Fibroblast of pulmonary artery (primary cell): Measurements from ENCODE around the gene TMEM215.

Experiments
- DNase-seq: peaks from one replicate; pipeline ENCODE4 v3.0.0-alpha.2; 2010; ENCODE audit warnings: low read depth
- H3K4me3 ChIP-seq: replicated peaks from 2 replicates; pipeline ENCODE4 v1.5.1; 2011; ENCODE audit warnings: low read depth, mild to moderate bottlenecking, control low read depth, low read length, moderate library complexity
- CTCF ChIP-seq: IDR thresholded peaks from 2 replicates; pipeline ENCODE4 v1.5.1; 2011; ENCODE audit warnings: mild to moderate bottlenecking, control low read depth, low read length, inconsistent platforms; ENCODE audit errors: missing control alignments

Gene TMEM215

GRCh38 chr9:32801530-32801929, 18.2 kb downstream of the TMEM215 start:
- no peak for DNase-seq
- TF ChIP-seq CTCF = no peak
- H3K4me3 ChIP-seq = no peak overlapping the region

- H3K4me3 ChIP-seq = no peak overlapping the region
- DNase-seq = no peak
Measured at GRCh38 chr9:32807217-32807616, 23.9 kb downstream of the TMEM215 start.

GRCh38 chr9:32811246-32811645, 27.9 kb downstream of the TMEM215 start:
- no peak for TF ChIP-seq CTCF
- no peak overlapping the region for H3K4me3 ChIP-seq
- DNase-seq = no peak

More at GRCh38 chr9:32807217-32807616, 23.9 kb downstream of the TMEM215 start:
- no peak for TF ChIP-seq CTCF

GRCh38 chr9:32820322-32820721, 37.0 kb downstream of the TMEM215 start:
- no peak for DNase-seq
- H3K4me3 ChIP-seq = no peak overlapping the region
- no peak for TF ChIP-seq CTCF

- DNase-seq = no peak
- no peak overlapping the region for H3K4me3 ChIP-seq
- TF ChIP-seq CTCF = no peak
Measured at GRCh38 chr9:32823101-32823500, 39.8 kb downstream of the TMEM215 start.

GRCh38 chr9:32823551-32823950, 40.2 kb downstream of the TMEM215 start:
- no peak for TF ChIP-seq CTCF
- H3K4me3 ChIP-seq = no peak overlapping the region
- DNase-seq = no peak

- no peak overlapping the region for H3K4me3 ChIP-seq
- DNase-seq = no peak
- no peak for TF ChIP-seq CTCF
Measured at GRCh38 chr9:32825203-32825602, 41.9 kb downstream of the TMEM215 start.
